GM23338 (cell line): ENCODE data around the gene CMSS1. TPM values are rescaled to one million over a fixed set of nuclear protein-coding genes. Genes with fewer than 3 reads are reported as not detected.
A peak's percentile ranks its signal among the peaks of the same experiment; 100 is the strongest.

Experiments
- ATAC-seq: fragments of 200-7000 bp; cut with Tn5 transposase; 3 replicates; pipeline ENCODE4 v1.9.1; 2020
- DNase-seq: peaks from one replicate; pipeline ENCODE4 v3.0.0-alpha.2; 2015; ENCODE audit warnings: low spot score
- H2AFZ ChIP-seq: fragments of 200-600 bp; sonication (generic); 2 replicates; pipeline ENCODE4 v1.8.0; 2016; ENCODE audit warnings: antibody characterized with exemption, mild to moderate bottlenecking, moderate library complexity
- H3F3A ChIP-seq: fragments of 200-600 bp; sonication (generic); replicated peaks from 2 replicates; pipeline ENCODE4 v1.8.0; 2017; ENCODE audit warnings: antibody characterized with exemption, mixed run types, low read depth
- H3K27ac ChIP-seq: fragments of 200-600 bp; sonication (generic); 2 replicates; pipeline ENCODE4 v1.6.1; 2016; ENCODE audit warnings: low read depth
- H3K27me3 ChIP-seq: fragments of 200-600 bp; sonication (generic); 2 replicates; pipeline ENCODE4 v1.8.0; 2016; ENCODE audit warnings: mild to moderate bottlenecking, mixed run types, moderate library complexity; ENCODE audit not compliant: insufficient read depth
- H3K36me3 ChIP-seq: fragments of 200-600 bp; sonication (generic); 2 replicates; pipeline ENCODE4 v1.8.0; 2016; ENCODE audit warnings: mild to moderate bottlenecking; ENCODE audit not compliant: insufficient read depth
- H3K4me1 ChIP-seq: fragments of 200-600 bp; sonication (generic); 2 replicates; pipeline ENCODE4 v1.8.0; 2016; ENCODE audit warnings: mild to moderate bottlenecking, moderate library complexity; ENCODE audit not compliant: insufficient read depth
- H3K4me2 ChIP-seq: fragments of 200-600 bp; sonication (generic); 2 replicates; pipeline ENCODE4 v1.7.1; 2017; ENCODE audit warnings: mixed run types
- H3K4me3 ChIP-seq: fragments of 200-600 bp; sonication (generic); 2 replicates; pipeline ENCODE4 v1.6.1; 2016; ENCODE audit warnings: mixed run types
- H3K79me2 ChIP-seq: fragments of 200-600 bp; sonication (generic); replicated peaks from 2 replicates; pipeline ENCODE4 v1.8.0; 2017; ENCODE audit warnings: mild to moderate bottlenecking; ENCODE audit not compliant: insufficient read depth
- H3K9me2 ChIP-seq: fragments of 200-600 bp; sonication (generic); 2 replicates; pipeline ENCODE4 v1.8.0; 2017; ENCODE audit not compliant: insufficient read depth
- H4K20me1 ChIP-seq: fragments of 200-600 bp; sonication (generic); replicated peaks from 2 replicates; pipeline ENCODE4 v1.8.0; 2017; ENCODE audit warnings: mild to moderate bottlenecking; ENCODE audit not compliant: insufficient read depth
- H3K27ac Mint-ChIP-seq: 2 replicates; pipeline ENCODE4 v1.8.0; 2020; ENCODE audit warnings: inconsistent platforms, mild to moderate bottlenecking, moderate library complexity, mixed read lengths
- H3K27me3 Mint-ChIP-seq: 3 replicates; pipeline ENCODE4 v1.8.0; 2022; ENCODE audit warnings: low read depth, mild to moderate bottlenecking, moderate library complexity, mixed read lengths, inconsistent platforms; ENCODE audit not compliant: insufficient read depth, poor library complexity
- H3K36me3 Mint-ChIP-seq: 3 replicates; pipeline ENCODE4 v1.8.0; 2021; ENCODE audit warnings: low read depth, mild to moderate bottlenecking, inconsistent platforms, moderate library complexity, mixed read lengths
- H3K4me1 Mint-ChIP-seq: 3 replicates; pipeline ENCODE4 v1.8.0; 2020; ENCODE audit warnings: mild to moderate bottlenecking, inconsistent platforms, mixed read lengths
- H3K4me3 Mint-ChIP-seq: 3 replicates; pipeline ENCODE4 v1.8.0; 2021; ENCODE audit warnings: moderate library complexity, mild to moderate bottlenecking, inconsistent platforms, mixed read lengths
- H3K9me3 Mint-ChIP-seq: 3 replicates; pipeline ENCODE4 v1.8.0; 2020; ENCODE audit warnings: moderate library complexity, mild to moderate bottlenecking, inconsistent platforms, mixed read lengths
- CREB1 ChIP-seq: fragments of 250-450 bp; sonication (Bioruptor Pico); IDR thresholded peaks from 2 replicates; pipeline ENCODE4 v1.5.0; 2020; ENCODE audit warnings: low read depth, mild to moderate bottlenecking, moderate library complexity
- EZH2 ChIP-seq: fragments of 200-600 bp; sonication (generic); IDR thresholded peaks from one replicate; pipeline ENCODE4 v1.8.0; 2017; ENCODE audit warnings: antibody characterized with exemption, mild to moderate bottlenecking, low read depth; ENCODE audit not compliant: unreplicated experiment
- POLR2AphosphoS5 ChIP-seq: IDR thresholded peaks from 2 replicates; pipeline ENCODE4 v1.6.1; 2016; ENCODE audit warnings: antibody characterized with exemption, low read depth
- ZNF114 ChIP-seq: fragments of 250-450 bp; sonication (Bioruptor Pico); IDR thresholded peaks from 2 replicates; pipeline ENCODE4 v1.5.0; 2020; ENCODE audit warnings: mild to moderate bottlenecking, moderate library complexity
- polyA plus RNA-seq: library from polyadenylated mRNA; unstranded; fragments of >200 nt; fragmentation: Nextera tagmentation; extraction: Ambion mirVana; gene quantifications from 2 replicates; pipeline ENCODE4 v1.2.1, GENCODE V29; 2016
- total RNA-seq: library from RNA; depleted of rRNA; stranded (reverse); fragments of >200 nt; shearing (Covaris generic); gene quantifications from 2 replicates; pipeline ENCODE4 v1.2.3, GENCODE V29; 2014
- TF ChIP-seq, protein P1 (sequence below), 2 experiments: fragments of 200-600 bp in 1 of 2; sonication (generic) in 1 of 2; conservative IDR thresholded peaks; 2 replicates each; pipeline versions ENCODE4 v1.5.1 to v1.6.1; 2016 to 2017; ENCODE audit warnings: antibody characterized with exemption in 2 of 2, low read depth in 2 of 2, mild to moderate bottlenecking in 2 of 2, moderate library complexity in 1 of 2
- TF ChIP-seq, protein P2 (sequence below): IDR thresholded peaks from one replicate; pipeline ENCODE4 v1.6.1; 2018; ENCODE audit warnings: antibody characterized with exemption; ENCODE audit not compliant: unreplicated experiment
- TF ChIP-seq, protein P3 (sequence below): IDR thresholded peaks from 2 replicates; pipeline ENCODE4 v1.6.1; 2016; ENCODE audit warnings: antibody characterized with exemption

CMSS1 gene
- total and polyA plus RNA-seq, 2 experiments from 2014 or later = 39.4 to 187 TPM

DNA sequence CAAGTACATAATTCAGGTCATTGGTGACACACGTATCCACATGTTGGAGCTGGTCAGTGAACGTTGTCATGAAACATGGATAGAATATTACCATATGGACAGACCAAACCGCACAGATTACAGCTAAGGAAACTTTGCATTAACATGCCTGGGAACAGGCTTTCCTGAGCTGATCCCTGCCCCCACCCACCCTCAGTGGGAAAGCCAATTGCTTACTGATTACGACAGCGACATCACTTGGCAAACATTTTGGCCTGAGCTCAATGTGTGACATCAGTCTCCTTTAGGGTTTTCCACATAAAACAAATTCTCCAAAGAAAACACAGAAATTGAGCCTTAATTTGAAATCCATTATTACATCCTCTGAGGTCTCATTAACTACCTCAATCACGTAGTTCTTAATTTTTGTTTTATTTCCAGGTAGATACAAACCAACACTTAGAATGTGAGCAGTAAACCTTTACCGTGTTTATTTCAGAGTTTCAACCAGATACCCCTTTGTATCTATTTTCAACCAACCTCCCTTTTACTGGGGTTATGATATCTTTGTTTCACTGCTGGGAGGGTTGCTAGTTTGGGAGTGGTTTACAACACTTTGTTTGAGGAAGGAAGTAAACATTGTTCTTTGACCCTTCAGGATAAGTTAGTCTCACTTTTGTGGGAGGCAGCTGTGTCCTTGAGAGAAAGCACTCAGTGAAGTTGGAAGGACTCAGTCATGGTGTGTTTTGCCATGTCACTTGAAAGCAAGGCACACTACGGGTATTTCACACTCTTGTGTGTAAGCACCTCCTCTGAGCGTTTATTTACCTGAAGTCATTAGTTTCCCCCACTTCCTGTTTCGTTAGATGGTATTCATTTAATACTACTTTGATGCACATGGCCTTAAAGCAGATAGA, 103.1 kb downstream of the CMSS1 start:
- no peak overlapping the region for H3K4me3 Mint-ChIP-seq
- no peaks in the 10 kb centered on the region for H4K20me1 ChIP-seq
- no peaks in the 10 kb centered on the region; the same call in 2 of the 3 replicates for H3K9me3 Mint-ChIP-seq
- no peak overlapping the region for H2AFZ ChIP-seq
- H3K4me1 Mint-ChIP-seq = peaks cover 36% of the 10 kb centered on the region
- no peak for TF ChIP-seq ZNF114
- TF ChIP-seq, protein P1, sequence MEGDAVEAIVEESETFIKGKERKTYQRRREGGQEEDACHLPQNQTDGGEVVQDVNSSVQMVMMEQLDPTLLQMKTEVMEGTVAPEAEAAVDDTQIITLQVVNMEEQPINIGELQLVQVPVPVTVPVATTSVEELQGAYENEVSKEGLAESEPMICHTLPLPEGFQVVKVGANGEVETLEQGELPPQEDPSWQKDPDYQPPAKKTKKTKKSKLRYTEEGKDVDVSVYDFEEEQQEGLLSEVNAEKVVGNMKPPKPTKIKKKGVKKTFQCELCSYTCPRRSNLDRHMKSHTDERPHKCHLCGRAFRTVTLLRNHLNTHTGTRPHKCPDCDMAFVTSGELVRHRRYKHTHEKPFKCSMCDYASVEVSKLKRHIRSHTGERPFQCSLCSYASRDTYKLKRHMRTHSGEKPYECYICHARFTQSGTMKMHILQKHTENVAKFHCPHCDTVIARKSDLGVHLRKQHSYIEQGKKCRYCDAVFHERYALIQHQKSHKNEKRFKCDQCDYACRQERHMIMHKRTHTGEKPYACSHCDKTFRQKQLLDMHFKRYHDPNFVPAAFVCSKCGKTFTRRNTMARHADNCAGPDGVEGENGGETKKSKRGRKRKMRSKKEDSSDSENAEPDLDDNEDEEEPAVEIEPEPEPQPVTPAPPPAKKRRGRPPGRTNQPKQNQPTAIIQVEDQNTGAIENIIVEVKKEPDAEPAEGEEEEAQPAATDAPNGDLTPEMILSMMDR (conservative IDR thresholded peaks at IDR 0.05; ENCODE audit: low read depth in 2 of 2) = peak in 1 of 2 experiments; percentile 11; a peak in 1 of 4 replicates
- H3K36me3 Mint-ChIP-seq = no peaks in the 10 kb centered on the region; the same call in 2 of the 3 replicates
- peak overlapping the region; percentile 89 for H3K27ac Mint-ChIP-seq
- H3K36me3 ChIP-seq = no peaks in the 10 kb centered on the region
- no peak overlapping the region for H3K4me3 ChIP-seq
- H3K27ac ChIP-seq = peak overlapping the region; percentile 70
- peaks cover 37% of the 10 kb centered on the region for H3K4me1 ChIP-seq
- H3K79me2 ChIP-seq = peaks cover 5% of the 10 kb centered on the region
- peak overlapping the region; percentile 17 for H3K4me2 ChIP-seq
- H3K9me2 ChIP-seq = no peaks in the 10 kb centered on the region
- DNase-seq (peak; percentile 50), ATAC-seq (peak; percentile 84)
- H3K27me3 ChIP-seq = no peaks in the 10 kb centered on the region
- H3F3A ChIP-seq = no peaks in the 10 kb centered on the region
- H3K27me3 Mint-ChIP-seq = no peaks in the 10 kb centered on the region

DNA sequence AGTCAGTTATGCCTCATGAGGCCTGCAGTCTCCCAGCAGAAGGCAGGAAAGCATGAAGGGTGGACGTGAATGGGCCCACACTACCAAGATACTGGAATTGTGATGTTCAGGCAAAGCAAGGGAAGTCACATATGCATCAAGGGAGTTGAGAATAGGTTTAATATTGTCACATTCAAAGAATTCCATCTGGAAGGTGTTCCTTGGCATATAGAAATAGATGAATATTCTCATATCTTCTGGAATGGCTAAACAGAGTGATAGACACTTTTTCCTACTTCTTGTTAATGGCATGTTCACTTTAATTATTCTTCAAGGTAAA, 103.7 kb downstream of the CMSS1 start:
- Histone ChIP-seq H3F3A (no peaks in the 10 kb centered on the region), H3K27ac (peak overlapping the region; percentile 70; the same call in 1 of the 2 replicates), H3K27me3 (no peaks in the 10 kb centered on the region), H3K4me3 (no peak overlapping the region), H3K9me2 (no peaks in the 10 kb centered on the region), H3K4me1 (peaks cover 43% of the 10 kb centered on the region), H2AFZ (no peak overlapping the region), H3K4me2 (no peak overlapping the region), H3K36me3 (no peaks in the 10 kb centered on the region), H4K20me1 (no peaks in the 10 kb centered on the region), H3K79me2 (peaks cover 5% of the 10 kb centered on the region)
- Mint-ChIP-seq H3K9me3 (no peaks in the 10 kb centered on the region; the same call in 2 of the 3 replicates), H3K4me1 (peaks cover 42% of the 10 kb centered on the region), H3K27me3 (no peaks in the 10 kb centered on the region), H3K36me3 (no peaks in the 10 kb centered on the region; the same call in 2 of the 3 replicates), H3K4me3 (no peak overlapping the region), H3K27ac (peak overlapping the region; percentile 89)
- DNase-seq (no peak), ATAC-seq (no peak)
- TF ChIP-seq CREB1 (CRISPR knock-in tag) (no peak), EZH2 (no peak), POLR2AphosphoS5 (no peak), ZNF114 (no peak)
- TF ChIP-seq, protein P2, sequence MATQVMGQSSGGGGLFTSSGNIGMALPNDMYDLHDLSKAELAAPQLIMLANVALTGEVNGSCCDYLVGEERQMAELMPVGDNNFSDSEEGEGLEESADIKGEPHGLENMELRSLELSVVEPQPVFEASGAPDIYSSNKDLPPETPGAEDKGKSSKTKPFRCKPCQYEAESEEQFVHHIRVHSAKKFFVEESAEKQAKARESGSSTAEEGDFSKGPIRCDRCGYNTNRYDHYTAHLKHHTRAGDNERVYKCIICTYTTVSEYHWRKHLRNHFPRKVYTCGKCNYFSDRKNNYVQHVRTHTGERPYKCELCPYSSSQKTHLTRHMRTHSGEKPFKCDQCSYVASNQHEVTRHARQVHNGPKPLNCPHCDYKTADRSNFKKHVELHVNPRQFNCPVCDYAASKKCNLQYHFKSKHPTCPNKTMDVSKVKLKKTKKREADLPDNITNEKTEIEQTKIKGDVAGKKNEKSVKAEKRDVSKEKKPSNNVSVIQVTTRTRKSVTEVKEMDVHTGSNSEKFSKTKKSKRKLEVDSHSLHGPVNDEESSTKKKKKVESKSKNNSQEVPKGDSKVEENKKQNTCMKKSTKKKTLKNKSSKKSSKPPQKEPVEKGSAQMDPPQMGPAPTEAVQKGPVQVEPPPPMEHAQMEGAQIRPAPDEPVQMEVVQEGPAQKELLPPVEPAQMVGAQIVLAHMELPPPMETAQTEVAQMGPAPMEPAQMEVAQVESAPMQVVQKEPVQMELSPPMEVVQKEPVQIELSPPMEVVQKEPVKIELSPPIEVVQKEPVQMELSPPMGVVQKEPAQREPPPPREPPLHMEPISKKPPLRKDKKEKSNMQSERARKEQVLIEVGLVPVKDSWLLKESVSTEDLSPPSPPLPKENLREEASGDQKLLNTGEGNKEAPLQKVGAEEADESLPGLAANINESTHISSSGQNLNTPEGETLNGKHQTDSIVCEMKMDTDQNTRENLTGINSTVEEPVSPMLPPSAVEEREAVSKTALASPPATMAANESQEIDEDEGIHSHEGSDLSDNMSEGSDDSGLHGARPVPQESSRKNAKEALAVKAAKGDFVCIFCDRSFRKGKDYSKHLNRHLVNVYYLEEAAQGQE = no peak
- TF ChIP-seq, protein P1 (conservative IDR thresholded peaks at IDR 0.05; ENCODE audit: low read depth in 2 of 2) = no peak
- TF ChIP-seq, protein P3, sequence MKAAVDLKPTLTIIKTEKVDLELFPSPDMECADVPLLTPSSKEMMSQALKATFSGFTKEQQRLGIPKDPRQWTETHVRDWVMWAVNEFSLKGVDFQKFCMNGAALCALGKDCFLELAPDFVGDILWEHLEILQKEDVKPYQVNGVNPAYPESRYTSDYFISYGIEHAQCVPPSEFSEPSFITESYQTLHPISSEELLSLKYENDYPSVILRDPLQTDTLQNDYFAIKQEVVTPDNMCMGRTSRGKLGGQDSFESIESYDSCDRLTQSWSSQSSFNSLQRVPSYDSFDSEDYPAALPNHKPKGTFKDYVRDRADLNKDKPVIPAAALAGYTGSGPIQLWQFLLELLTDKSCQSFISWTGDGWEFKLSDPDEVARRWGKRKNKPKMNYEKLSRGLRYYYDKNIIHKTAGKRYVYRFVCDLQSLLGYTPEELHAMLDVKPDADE = no peak
